T47D (cell line): Measurements from ENCODE around the gene C1GALT1C1L.
"Not testable (repeated sequence)": the region's sequence is repeated elsewhere in the genome, so short reads cannot be mapped to it uniquely, and the experiment has no call there.

Experiments used
- DNase-seq, 2 experiments: peaks; one replicate each; pipeline versions ENCODE4 v3.0.0 to v3.0.0-alpha.2; 2011 to 2012; ENCODE audit warnings: low read depth in 1 of 2, low spot score in 1 of 2
- JUND ChIP-seq: IDR thresholded peaks from 2 replicates; pipeline ENCODE4 v1.6.1; 2012; ENCODE audit warnings: low read depth
- in situ Hi-C: cut with HindIII; loops from 2 replicates; pipeline ENCODE4 v1.10.0; 2016; ENCODE audit warnings: low sequenced_read_pairs, low pct_unique_long_range_greater_than_20kb

Gene C1GALT1C1L

GRCh38 chr2:43637030-43637803 is 39.0 kb downstream of the C1GALT1C1L start, which contains the start of gene PLEKHH2:
PLEKHH2 (plus strand) TSS chr2:43637260; CDS start chr2:43644674, 7,414 bp downstream.
- TF ChIP-seq JUND, result no peak
- DNase-seq, result peak; percentile 81 to 83
- in situ Hi-C loops, result no loop called here

DNA sequence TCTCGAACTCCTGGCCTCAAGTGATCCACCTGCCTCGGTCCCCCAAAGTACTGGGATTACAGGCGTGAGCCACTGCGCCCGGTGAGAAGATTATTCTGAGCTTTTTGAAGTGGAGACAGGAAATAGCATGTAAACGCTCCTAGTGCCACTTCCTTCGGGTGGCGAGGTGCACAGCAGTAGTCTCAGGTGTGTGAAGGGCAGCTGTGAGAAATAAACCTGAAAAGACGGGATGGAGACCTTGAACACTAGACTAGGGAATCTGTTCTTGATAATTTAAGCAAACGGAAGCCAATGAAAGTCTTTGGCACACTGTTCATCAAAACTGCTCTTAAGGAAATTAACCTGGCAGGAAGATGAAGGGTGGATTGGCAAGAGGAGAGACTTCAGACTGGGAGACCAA is 39.6 kb downstream of the C1GALT1C1L start:
- in situ Hi-C loops, result no loop called here
- no peak for DNase-seq
- no peak for TF ChIP-seq JUND

- DNase-seq, in situ Hi-C loops: not testable (repeated sequence)
These were observed 40.1 kb downstream of the C1GALT1C1L start for GRCh38 chr2:43636153-43636552.

DNA sequence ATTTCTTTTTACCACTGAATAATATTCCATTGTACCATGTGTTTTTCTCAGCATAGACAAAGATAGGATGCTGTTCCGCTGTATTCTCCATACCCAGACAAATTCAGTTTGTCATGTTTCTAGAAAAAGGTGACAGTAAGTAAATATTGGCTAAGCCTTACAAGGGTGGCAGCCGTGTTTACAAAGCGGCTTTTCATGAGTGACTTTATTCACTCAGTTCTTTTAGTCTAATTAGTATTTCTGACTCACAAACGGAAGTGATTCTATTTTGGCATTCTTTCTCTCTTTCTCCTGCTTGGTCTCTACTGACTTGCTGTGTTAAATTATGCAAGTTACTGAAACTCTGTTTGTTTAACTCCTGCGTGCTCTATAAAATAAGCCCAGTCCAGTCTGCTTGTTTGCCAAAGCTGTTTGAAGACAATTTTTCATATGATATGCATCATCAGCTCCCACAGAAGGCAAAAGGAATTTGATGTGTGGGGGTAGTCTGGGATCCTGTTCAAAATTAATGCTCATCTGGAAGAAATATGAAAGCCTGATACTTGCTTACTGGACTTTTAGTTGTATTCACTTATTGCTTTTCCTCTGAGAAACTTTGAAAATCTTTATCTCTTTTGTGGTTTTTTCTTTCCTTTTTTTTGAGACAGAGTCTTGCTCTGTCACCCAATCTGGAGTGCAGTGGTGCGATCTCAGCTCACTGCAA is 41.5 kb downstream of the C1GALT1C1L start:
- TF ChIP-seq JUND, result peak; percentile 50; the same call in 1 of the 2 replicates
- DNase-seq, result peak in 1 of 2 experiments; percentile 71
- in situ Hi-C loops, result no loop called here

GRCh38 chr2:43631618-43632317 is 44.5 kb downstream of the C1GALT1C1L start:
- TF ChIP-seq JUND, result no peak
- in situ Hi-C loops, result no loop called here
- DNase-seq, result no peak
